ENCODE measurements around the gene SNX22.
A peak's percentile ranks its signal among the peaks of the same experiment; 100 is the strongest.

SNX22 gene

DNA sequence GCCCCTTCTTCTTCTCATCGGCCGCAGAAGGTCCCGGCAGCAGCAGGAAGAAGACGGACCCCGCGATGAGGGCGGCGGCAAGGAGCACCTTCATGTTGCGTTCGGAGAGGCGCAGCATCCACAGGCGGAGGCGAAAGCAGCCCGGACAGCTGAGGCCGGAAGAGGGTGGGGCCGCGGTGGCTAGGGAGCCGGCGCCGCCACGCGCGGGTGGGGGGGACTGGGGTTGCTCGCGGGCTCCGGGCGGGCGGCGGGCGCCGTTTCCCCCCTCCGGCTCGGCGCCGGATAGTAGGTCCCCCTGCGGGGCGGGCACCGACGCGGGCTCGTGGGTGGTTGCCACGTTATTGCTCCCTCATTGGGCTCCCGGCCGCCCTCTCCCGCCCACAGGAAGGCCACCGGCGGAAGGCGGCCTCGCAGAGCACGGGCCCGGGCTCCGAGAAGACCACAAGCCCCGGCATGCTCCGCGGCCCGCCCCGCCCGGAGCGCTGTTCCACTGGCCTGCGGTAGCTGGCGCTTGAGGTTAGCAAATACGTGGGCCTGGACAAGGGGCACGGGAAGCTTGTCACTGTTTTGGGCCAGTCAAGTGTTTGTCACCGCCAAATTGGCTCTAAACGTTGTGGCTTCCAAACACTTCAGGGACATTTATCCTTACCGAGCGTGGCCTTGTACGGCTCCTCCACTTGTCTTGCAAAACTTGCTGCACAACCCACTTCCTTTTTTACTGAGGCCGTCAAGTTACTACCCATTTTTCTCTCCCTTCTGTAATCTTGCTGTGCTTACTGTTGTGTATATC is 11.5 kb downstream of the SNX22 start, which contains the start of gene PPIB:
Gene PPIB, minus strand, starts transcription at position 154 of the 790 bp plus-strand sequence. Its CDS starts 36 bp downstream, at position 118.
- Histone ChIP-seq H3K4me1 (ENCODE audit: control insufficient read depth, insufficient read depth, low read length) (no peaks in the 10 kb centered on the region; the same call in 1 of the 2 replicates), H3K27ac (ENCODE audit: extremely low read depth, low read depth, low read length) (peak within 1 kb of the TSS; percentile 64), H3K4me3 (ENCODE audit: low read depth, low read length) (peak within 1 kb of the TSS; percentile 91), H3K36me3 (ENCODE audit: control insufficient read depth in 2 of 2, insufficient read depth in 1 of 2, low read length in 2 of 2) (peaks cover 12 to 33% of the 10 kb centered on the region in 2 experiments; a peak in 2 of 3 replicates), H3K9me3 (ENCODE audit: control insufficient read depth, insufficient read depth, low read depth, low read length) (no peaks in the 10 kb centered on the region)
- ChIA-PET CTCF (interaction anchor here (0.7 to 1.8 kb wide), 3 partner anchors 10 to 565 kb away, joined by 3 to 16 read pairs (median 5); no protein-coding TSS in a partner anchor), POLR2A (interaction anchor here (0.6 to 2.1 kb wide), 7 partner anchors 10 to 523 kb away, joined by 3 to 12 read pairs (median 4); partner anchors contain the start of genes CSNK1G1 and TRIP4)
- TF ChIP-seq, protein P1, sequence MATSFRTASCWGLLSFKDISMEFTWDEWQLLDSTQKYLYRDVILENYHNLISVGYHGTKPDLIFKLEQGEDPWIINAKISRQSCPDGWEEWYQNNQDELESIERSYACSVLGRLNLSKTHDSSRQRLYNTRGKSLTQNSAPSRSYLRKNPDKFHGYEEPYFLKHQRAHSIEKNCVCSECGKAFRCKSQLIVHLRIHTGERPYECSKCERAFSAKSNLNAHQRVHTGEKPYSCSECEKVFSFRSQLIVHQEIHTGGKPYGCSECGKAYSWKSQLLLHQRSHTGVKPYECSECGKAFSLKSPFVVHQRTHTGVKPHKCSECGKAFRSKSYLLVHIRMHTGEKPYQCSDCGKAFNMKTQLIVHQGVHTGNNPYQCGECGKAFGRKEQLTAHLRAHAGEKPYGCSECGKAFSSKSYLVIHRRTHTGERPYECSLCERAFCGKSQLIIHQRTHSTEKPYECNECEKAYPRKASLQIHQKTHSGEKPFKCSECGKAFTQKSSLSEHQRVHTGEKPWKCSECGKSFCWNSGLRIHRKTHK (tag by site-specific recombination; IDR thresholded peaks at IDR 0.05): no peak
- TF ChIP-seq ZNF23 (tag by site-specific recombination; IDR thresholded peaks at IDR 0.05; ENCODE audit: borderline replicate concordance) (no peak), ZNF654 (tag by site-specific recombination; IDR thresholded peaks at IDR 0.05; ENCODE audit: low read depth) (peak; percentile 28), ZNF791 (tag by site-specific recombination; IDR thresholded peaks at IDR 0.05) (no peak), KLF10 (tag by site-specific recombination; IDR thresholded peaks at IDR 0.05) (peak; percentile 92), ZXDB (tag by site-specific recombination; IDR thresholded peaks at IDR 0.05) (peak; percentile 15), ZNF302 (tag by site-specific recombination; IDR thresholded peaks at IDR 0.05; ENCODE audit: low read depth) (no peak), OSR2 (tag by site-specific recombination; IDR thresholded peaks at IDR 0.05) (peak; percentile 61), ZNF660 (tag by site-specific recombination; IDR thresholded peaks at IDR 0.05) (0 out of 2 replicates have a peak, but pooled peaks have one; percentile 55), SETDB1 (IDR thresholded peaks at IDR 0.05; ENCODE audit: insufficient read length, low read length) (no peak), ZFP3 (tag by site-specific recombination; IDR thresholded peaks at IDR 0.05; ENCODE audit: low read depth) (no peak), KLF9 (tag by site-specific recombination; IDR thresholded peaks at IDR 0.05; ENCODE audit: low read depth) (peak; percentile 57; the same call in 1 of the 2 replicates), ZFHX2 (tag by site-specific recombination; conservative IDR thresholded peaks at IDR 0.05) (peak; percentile 92), GLIS1 (tag by site-specific recombination; IDR thresholded peaks at IDR 0.05) (peak; percentile 75), ZSCAN30 (tag by site-specific recombination; IDR thresholded peaks at IDR 0.05) (peak; percentile 72; the same call in 1 of the 2 replicates), ZNF37A (tag by site-specific recombination; IDR thresholded peaks at IDR 0.05) (no peak), ZNF2 (tag by site-specific recombination; IDR thresholded peaks at IDR 0.05) (peak; percentile 77; the same call in 1 of the 2 replicates), SALL2 (tag by site-specific recombination; IDR thresholded peaks at IDR 0.05; ENCODE audit: borderline replicate concordance) (no peak), ZNF600 (tag by site-specific recombination; IDR thresholded peaks at IDR 0.05) (peak; percentile 79), RBAK (tag by site-specific recombination; IDR thresholded peaks at IDR 0.05) (no peak)
- TF ChIP-seq, protein P2, sequence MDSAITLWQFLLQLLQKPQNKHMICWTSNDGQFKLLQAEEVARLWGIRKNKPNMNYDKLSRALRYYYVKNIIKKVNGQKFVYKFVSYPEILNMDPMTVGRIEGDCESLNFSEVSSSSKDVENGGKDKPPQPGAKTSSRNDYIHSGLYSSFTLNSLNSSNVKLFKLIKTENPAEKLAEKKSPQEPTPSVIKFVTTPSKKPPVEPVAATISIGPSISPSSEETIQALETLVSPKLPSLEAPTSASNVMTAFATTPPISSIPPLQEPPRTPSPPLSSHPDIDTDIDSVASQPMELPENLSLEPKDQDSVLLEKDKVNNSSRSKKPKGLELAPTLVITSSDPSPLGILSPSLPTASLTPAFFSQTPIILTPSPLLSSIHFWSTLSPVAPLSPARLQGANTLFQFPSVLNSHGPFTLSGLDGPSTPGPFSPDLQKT (IDR thresholded peaks at IDR 0.05; ENCODE audit: borderline replicate concordance, low read depth, low read length): no peak; the same call in 1 of the 2 replicates
- TF ChIP-seq, protein P3, sequence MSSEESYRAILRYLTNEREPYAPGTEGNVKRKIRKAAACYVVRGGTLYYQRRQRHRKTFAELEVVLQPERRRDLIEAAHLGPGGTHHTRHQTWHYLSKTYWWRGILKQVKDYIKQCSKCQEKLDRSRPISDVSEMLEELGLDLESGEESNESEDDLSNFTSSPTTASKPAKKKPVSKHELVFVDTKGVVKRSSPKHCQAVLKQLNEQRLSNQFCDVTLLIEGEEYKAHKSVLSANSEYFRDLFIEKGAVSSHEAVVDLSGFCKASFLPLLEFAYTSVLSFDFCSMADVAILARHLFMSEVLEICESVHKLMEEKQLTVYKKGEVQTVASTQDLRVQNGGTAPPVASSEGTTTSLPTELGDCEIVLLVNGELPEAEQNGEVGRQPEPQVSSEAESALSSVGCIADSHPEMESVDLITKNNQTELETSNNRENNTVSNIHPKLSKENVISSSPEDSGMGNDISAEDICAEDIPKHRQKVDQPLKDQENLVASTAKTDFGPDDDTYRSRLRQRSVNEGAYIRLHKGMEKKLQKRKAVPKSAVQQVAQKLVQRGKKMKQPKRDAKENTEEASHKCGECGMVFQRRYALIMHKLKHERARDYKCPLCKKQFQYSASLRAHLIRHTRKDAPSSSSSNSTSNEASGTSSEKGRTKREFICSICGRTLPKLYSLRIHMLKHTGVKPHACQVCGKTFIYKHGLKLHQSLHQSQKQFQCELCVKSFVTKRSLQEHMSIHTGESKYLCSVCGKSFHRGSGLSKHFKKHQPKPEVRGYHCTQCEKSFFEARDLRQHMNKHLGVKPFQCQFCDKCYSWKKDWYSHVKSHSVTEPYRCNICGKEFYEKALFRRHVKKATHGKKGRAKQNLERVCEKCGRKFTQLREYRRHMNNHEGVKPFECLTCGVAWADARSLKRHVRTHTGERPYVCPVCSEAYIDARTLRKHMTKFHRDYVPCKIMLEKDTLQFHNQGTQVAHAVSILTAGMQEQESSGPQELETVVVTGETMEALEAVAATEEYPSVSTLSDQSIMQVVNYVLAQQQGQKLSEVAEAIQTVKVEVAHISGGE (tag by site-specific recombination; conservative IDR thresholded peaks at IDR 0.05; ENCODE audit: low read depth): peak; percentile 92
- TF ChIP-seq, protein P4, sequence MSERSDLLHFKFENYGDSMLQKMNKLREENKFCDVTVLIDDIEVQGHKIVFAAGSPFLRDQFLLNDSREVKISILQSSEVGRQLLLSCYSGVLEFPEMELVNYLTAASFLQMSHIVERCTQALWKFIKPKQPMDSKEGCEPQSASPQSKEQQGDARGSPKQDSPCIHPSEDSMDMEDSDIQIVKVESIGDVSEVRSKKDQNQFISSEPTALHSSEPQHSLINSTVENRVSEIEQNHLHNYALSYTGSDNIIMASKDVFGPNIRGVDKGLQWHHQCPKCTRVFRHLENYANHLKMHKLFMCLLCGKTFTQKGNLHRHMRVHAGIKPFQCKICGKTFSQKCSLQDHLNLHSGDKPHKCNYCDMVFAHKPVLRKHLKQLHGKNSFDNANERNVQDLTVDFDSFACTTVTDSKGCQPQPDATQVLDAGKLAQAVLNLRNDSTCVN (tag by site-specific recombination; optimal IDR thresholded peaks at IDR 0.05): peak; percentile 60
- TF ChIP-seq, protein P5, sequence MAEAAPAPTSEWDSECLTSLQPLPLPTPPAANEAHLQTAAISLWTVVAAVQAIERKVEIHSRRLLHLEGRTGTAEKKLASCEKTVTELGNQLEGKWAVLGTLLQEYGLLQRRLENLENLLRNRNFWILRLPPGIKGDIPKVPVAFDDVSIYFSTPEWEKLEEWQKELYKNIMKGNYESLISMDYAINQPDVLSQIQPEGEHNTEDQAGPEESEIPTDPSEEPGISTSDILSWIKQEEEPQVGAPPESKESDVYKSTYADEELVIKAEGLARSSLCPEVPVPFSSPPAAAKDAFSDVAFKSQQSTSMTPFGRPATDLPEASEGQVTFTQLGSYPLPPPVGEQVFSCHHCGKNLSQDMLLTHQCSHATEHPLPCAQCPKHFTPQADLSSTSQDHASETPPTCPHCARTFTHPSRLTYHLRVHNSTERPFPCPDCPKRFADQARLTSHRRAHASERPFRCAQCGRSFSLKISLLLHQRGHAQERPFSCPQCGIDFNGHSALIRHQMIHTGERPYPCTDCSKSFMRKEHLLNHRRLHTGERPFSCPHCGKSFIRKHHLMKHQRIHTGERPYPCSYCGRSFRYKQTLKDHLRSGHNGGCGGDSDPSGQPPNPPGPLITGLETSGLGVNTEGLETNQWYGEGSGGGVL (tag by site-specific recombination; IDR thresholded peaks at IDR 0.05): peak; percentile 52; the same call in 1 of the 2 replicates
- TF ChIP-seq, protein P6, sequence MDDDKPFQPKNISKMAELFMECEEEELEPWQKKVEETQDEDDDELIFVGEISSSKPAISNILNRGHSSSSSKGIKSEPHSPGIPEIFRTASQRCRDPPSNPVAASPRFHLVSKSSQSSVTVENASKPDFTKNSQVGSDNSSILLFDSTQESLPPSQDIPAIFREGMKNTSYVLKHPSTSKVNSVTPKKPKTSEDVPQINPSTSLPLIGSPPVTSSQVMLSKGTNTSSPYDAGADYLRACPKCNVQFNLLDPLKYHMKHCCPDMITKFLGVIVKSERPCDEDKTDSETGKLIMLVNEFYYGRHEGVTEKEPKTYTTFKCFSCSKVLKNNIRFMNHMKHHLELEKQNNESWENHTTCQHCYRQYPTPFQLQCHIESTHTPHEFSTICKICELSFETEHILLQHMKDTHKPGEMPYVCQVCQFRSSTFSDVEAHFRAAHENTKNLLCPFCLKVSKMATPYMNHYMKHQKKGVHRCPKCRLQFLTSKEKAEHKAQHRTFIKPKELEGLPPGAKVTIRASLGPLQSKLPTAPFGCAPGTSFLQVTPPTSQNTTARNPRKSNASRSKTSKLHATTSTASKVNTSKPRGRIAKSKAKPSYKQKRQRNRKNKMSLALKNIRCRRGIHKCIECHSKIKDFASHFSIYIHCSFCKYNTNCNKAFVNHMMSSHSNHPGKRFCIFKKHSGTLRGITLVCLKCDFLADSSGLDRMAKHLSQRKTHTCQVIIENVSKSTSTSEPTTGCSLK (tag by site-specific recombination; IDR thresholded peaks at IDR 0.05): no peak
